GM18498 (cell line): ENCODE results near the gene SPTBN4.

Source experiments
- ATAC-seq: cut with Tn5 transposase; IDR thresholded peaks from one replicate; pipeline ENCODE4 v1.9.1; 2021; ENCODE audit warnings: mild to moderate bottlenecking, moderate library complexity; ENCODE audit not compliant: unreplicated experiment

The SPTBN4 gene

GRCh38 chr19:40599902-40600569 lies 133.2 kb downstream of the SPTBN4 start:
- ATAC-seq = no peak

GRCh38 chr19:40600570-40601133 lies 133.9 kb downstream of the SPTBN4 start:
- no peak for ATAC-seq

GRCh38 chr19:40601134-40601974 lies 134.6 kb downstream of the SPTBN4 start, which contains the start of gene LTBP4:
Gene LTBP4 (plus strand): TSS chr19:40601369. CDS start chr19:40601388, 19 bp downstream.
- ATAC-seq = no peak

GRCh38 chr19:40603071-40603388 lies 136.2 kb downstream of the SPTBN4 start:
- ATAC-seq = no peak

GRCh38 chr19:40603389-40604170 lies 136.8 kb downstream of the SPTBN4 start:
- ATAC-seq = peak; percentile 70

GRCh38 chr19:40604171-40604646 lies 137.4 kb downstream of the SPTBN4 start:
- no peak for ATAC-seq

- no peak for ATAC-seq
Observed at GRCh38 chr19:40604647-40605215, 137.9 kb downstream of the SPTBN4 start.

GRCh38 chr19:40605216-40605971 lies 138.6 kb downstream of the SPTBN4 start:
- ATAC-seq = peak; percentile 39

GRCh38 chr19:40607311-40608239 lies 140.8 kb downstream of the SPTBN4 start:
- no peak for ATAC-seq

- ATAC-seq = no peak
Observed at GRCh38 chr19:40608240-40608621, 141.4 kb downstream of the SPTBN4 start.

GRCh38 chr19:40608957-40609356 lies 142.2 kb downstream of the SPTBN4 start:
- no peak for ATAC-seq

- peak; percentile 63 for ATAC-seq
Observed at GRCh38 chr19:40609561-40610395, 143.0 kb downstream of the SPTBN4 start.

GRCh38 chr19:40610396-40611064 lies 143.7 kb downstream of the SPTBN4 start:
- no peak for ATAC-seq

GRCh38 chr19:40611096-40611495 lies 144.3 kb downstream of the SPTBN4 start:
- no peak for ATAC-seq

- no peak for ATAC-seq
Observed at GRCh38 chr19:40611900-40612698, 145.3 kb downstream of the SPTBN4 start.

GRCh38 chr19:40612831-40613689 lies 146.3 kb downstream of the SPTBN4 start:
- ATAC-seq = no peak
